Bone marrow (tissue), 2 donors: ENCODE results near the gene ZDHHC3.

Experiments
- DNase-seq, 2 donors: peaks; one replicate each; lab custom pipeline; 2025; lab: John Stamatoyannopoulos, UW

Gene ZDHHC3

GRCh38 chr3:44892689-44893088 is 83.3 kb downstream of the ZDHHC3 start:
- no peak for DNase-seq

GRCh38 chr3:44890852-44891251 is 85.1 kb downstream of the ZDHHC3 start:
- DNase-seq: no peak

GRCh38 chr3:44890258-44890657 is 85.7 kb downstream of the ZDHHC3 start:
- no peak for DNase-seq

GRCh38 chr3:44887101-44887500 is 88.9 kb downstream of the ZDHHC3 start:
- no peak for DNase-seq

GRCh38 chr3:44886561-44886960 is 89.4 kb downstream of the ZDHHC3 start:
- no peak for DNase-seq

- DNase-seq: no peak
These were observed 90.4 kb downstream of the ZDHHC3 start for GRCh38 chr3:44885618-44886017.

- DNase-seq: no peak
These were observed 92.0 kb downstream of the ZDHHC3 start for GRCh38 chr3:44883999-44884431.

GRCh38 chr3:44883213-44883955 is 92.6 kb downstream of the ZDHHC3 start:
- DNase-seq: no peak

- no peak for DNase-seq
These were observed 95.7 kb downstream of the ZDHHC3 start for GRCh38 chr3:44880284-44880683.

GRCh38 chr3:44877333-44877732 is 98.6 kb downstream of the ZDHHC3 start:
- DNase-seq: no peak

GRCh38 chr3:44875596-44875995 is 100.4 kb downstream of the ZDHHC3 start:
- DNase-seq: no peak
